OCI-LY3 (cell line): ENCODE measurements around the gene DYRK1B.

Experiments
- H2AFZ ChIP-seq: fragments of 200-600, 300-600 bp; shearing (Covaris generic); 2 replicates; pipeline ENCODE4 v1.6.0; 2014; ENCODE audit warnings: antibody characterized with exemption, low read depth, low read length
- H3K27ac ChIP-seq: fragments of 200-600, 300-600 bp; sonication (generic); 2 replicates; pipeline ENCODE4 v1.5.1; 2014; ENCODE audit warnings: mild to moderate bottlenecking, low read length, moderate library complexity, mixed read lengths
- H3K27me3 ChIP-seq: fragments of 200-600, 300-600 bp; sonication (generic); 2 replicates; pipeline ENCODE4 v1.6.1; 2014; ENCODE audit warnings: low read depth, low read length, mixed read lengths
- H3K36me3 ChIP-seq: fragments of 200-600, 300-600 bp; sonication (generic); replicated peaks from 2 replicates; pipeline ENCODE3; 2014; ENCODE audit warnings: low read depth, low read length, mixed read lengths
- H3K4me1 ChIP-seq: fragments of 300-600, 200-600 bp; sonication (generic); 2 replicates; pipeline ENCODE4 v1.6.1; 2014; ENCODE audit warnings: low read length, mixed read lengths
- H3K4me2 ChIP-seq: fragments of 200-600, 300-600 bp; sonication (generic); 2 replicates; pipeline ENCODE4 v1.6.1; 2014; ENCODE audit warnings: low read length, mixed read lengths
- H3K4me3 ChIP-seq: fragments of 300-600, 200-600 bp; sonication (generic); 2 replicates; pipeline ENCODE4 v1.5.1; 2014; ENCODE audit warnings: antibody characterized with exemption, mild to moderate bottlenecking, low read length, moderate library complexity
- H3K79me2 ChIP-seq: fragments of 300-600, 200-600 bp; shearing (Covaris generic); 2 replicates; pipeline ENCODE4 v1.6.1; 2014; ENCODE audit warnings: mild to moderate bottlenecking, low read length, mixed read lengths
- H3K9ac ChIP-seq: fragments of 300-600, 200-600 bp; shearing (Covaris generic); 2 replicates; pipeline ENCODE4 v1.6.0; 2014; ENCODE audit warnings: mild to moderate bottlenecking, low read length, moderate library complexity
- H3K9me3 ChIP-seq: fragments of 200-600, 300-600 bp; shearing (Covaris generic); 2 replicates; pipeline ENCODE4 v1.6.1; 2014; ENCODE audit warnings: low read length, mixed read lengths; ENCODE audit not compliant: insufficient read depth
- H4K20me1 ChIP-seq: fragments of 200-600, 300-600 bp; sonication (generic); 2 replicates; pipeline ENCODE4 v1.6.1; 2016; ENCODE audit warnings: low read length, mixed read lengths; ENCODE audit not compliant: insufficient read depth
- CTCF ChIP-seq: fragments of 200-600, 300-600 bp; sonication (generic); IDR thresholded peaks from 2 replicates; pipeline ENCODE4 v1.5.1; 2014; ENCODE audit warnings: antibody characterized with exemption, low read length, low read depth
- EZH2phosphoT487 ChIP-seq: fragments of 200-600 bp; shearing (Covaris generic); IDR thresholded peaks from 2 replicates; pipeline ENCODE4 v1.6.1; 2018; ENCODE audit warnings: antibody characterized with exemption, mixed run types, low read depth

The DYRK1B gene

DNA sequence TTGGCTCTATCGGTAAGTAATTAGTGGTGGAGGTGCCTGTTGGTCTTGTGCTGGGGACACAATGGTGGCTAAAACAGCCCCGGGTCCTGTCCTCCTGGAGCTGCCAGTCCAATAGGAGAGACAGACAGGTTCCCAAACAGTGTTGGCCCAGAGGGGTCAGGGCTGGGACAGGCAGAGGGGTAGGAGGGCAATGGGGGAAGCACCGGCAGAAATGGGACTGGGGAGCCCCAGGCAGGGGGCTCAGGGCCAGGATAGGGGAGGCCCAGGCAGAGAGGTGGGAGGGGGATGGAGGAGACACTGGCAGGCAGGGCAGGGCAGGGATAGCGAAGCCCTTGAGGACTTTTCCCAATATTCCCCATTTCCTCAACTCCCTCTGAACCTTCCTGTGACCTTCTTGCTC lies 14.4 kb upstream of the DYRK1B start:
- Histone ChIP-seq H3K4me3 (no peak overlapping the region), H3K79me2 (peaks cover 32% of the 10 kb centered on the region), H3K4me2 (no peak overlapping the region), H3K36me3 (no peaks in the 10 kb centered on the region), H4K20me1 (peaks cover 20% of the 10 kb centered on the region), H3K9me3 (no peaks in the 10 kb centered on the region), H3K27ac (no peak overlapping the region), H2AFZ (no peak overlapping the region), H3K4me1 (peaks cover 20% of the 10 kb centered on the region), H3K27me3 (no peaks in the 10 kb centered on the region), H3K9ac (no peak overlapping the region)
- TF ChIP-seq EZH2phosphoT487 (no peak), CTCF (no peak)

DNA sequence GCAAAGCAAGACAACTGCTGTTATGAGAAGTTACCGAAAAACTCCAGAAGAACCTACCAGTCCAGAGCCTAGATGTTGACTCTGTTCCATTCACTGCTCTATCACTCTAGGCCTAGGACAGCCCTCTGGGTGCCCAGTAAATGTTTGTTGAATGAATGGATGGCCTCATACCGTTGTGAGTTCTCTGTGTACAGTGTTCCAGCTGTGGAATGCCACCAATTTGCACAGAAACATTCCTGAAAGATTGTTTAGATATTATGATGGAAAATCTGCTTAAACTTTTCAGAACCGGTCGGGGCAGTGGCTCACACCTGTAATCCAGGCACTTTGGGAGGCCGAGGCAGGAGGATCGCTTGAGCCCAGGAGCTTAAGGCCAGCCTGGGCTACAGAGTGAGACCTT lies 13.6 kb upstream of the DYRK1B start:
- Histone ChIP-seq H3K9me3 (no peaks in the 10 kb centered on the region), H3K9ac (no peak overlapping the region), H4K20me1 (peaks cover 28% of the 10 kb centered on the region), H3K27me3 (no peaks in the 10 kb centered on the region), H3K4me1 (peaks cover 27% of the 10 kb centered on the region), H3K4me3 (no peak overlapping the region), H3K4me2 (no peak overlapping the region), H3K27ac (no peak overlapping the region), H3K79me2 (peaks cover 40% of the 10 kb centered on the region), H2AFZ (no peak overlapping the region), H3K36me3 (peaks cover 3% of the 10 kb centered on the region)
- TF ChIP-seq CTCF (no peak), EZH2phosphoT487 (no peak)

DNA sequence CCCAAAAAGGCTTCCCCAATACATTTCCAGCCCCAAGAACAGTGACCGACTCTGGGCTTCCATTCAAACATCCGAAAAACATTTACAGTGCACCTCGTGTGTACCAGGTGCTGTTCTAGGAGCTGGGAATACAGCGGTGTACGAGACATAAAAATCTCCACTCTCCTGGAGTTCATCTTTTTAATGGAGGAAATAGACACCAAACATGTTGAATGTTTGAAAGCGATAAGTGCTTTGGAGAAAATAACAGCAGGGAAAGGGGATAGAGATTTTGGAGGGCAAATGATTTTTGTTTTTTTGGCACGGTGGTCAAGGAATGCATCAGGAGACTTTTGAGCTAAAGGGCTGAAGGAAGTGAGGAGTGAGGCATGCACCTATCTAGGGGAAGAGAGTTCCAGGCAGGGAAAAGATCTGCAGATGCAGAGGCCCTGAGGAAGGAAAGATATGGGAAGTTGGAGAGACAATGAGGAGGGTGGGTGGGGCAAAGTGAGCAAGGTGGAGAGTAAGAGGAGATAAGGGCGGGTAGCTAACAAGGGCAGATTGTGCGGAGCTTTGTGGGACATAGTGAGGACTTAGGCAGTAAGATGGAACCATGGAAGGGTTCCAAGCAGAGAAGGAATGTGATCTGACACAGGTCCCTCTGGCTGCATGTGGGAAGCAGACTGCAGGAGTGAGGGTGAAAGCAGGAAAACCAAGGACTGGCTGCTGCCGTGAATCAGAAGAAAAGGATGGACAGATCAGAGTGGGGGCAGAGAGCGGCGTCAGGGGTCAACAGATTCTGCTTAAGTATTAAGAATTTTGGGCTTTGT lies 12.9 kb upstream of the DYRK1B start:
- peaks cover 32% of the 10 kb centered on the region for H4K20me1 ChIP-seq

More for the DNA sequence above, 12.9 kb upstream of the DYRK1B start:
- TF ChIP-seq EZH2phosphoT487 = no peak
- TF ChIP-seq CTCF = no peak
- Histone ChIP-seq H3K9me3 (no peaks in the 10 kb centered on the region), H3K4me2 (peak overlapping the region; percentile 96), H3K4me3 (peak overlapping the region; percentile 79), H3K27ac (peak overlapping the region; percentile 48), H2AFZ (peak overlapping the region; percentile 91), H3K4me1 (peaks cover 30% of the 10 kb centered on the region), H3K36me3 (peaks cover 3% of the 10 kb centered on the region), H3K27me3 (no peaks in the 10 kb centered on the region), H3K79me2 (peaks cover 47% of the 10 kb centered on the region), H3K9ac (peak overlapping the region; percentile 88)
